HG03432 (cell line): ENCODE results near the gene SH3GL1.

Experiments used
- ATAC-seq: cut with Tn5 transposase; IDR thresholded peaks from one replicate; pipeline ENCODE4 v1.9.1; 2021; ENCODE audit warnings: mild to moderate bottlenecking, moderate library complexity; ENCODE audit not compliant: unreplicated experiment

The SH3GL1 gene

DNA sequence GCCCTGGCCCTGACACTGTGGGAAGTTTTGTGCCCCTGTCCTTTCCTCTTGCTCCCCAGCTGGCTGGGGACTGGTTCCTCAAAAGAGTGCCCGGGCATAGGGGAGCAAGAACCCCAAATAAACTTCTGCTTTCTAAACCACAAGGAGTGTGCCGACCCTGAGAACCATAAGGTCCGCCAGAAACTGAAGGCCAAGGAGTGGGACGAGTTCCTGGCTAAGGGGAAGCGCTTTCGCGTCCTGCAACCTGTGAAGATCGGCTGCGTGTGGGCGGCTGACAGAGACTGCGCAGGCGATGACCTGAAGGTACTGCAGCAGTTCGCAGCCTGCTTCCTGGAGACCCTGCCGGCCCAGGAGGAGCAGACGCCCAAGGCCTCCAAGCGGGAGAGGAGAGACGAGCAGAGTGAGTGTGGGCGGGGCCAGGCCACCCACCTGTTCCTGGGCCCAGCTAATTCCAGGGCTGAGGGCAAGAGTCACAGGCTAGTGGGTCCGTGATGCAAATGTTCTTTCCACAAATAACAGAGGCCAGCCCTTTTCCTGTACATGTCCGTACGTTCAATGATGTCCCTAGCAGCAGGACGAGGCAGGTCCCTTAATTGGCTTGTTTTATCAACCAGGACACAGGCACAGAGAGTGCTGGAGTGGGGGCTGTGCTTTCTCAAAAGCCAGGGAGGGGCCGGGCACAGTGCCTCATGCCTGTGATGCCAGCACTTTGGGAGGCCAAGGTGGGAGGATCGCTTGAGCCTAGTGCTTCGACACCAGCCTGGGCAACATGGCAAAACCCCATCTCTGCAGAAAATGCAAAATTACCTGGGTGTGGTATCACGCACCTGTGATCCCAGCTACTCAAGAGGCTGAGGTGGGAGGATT, 31.7 kb upstream of the SH3GL1 start:
- ATAC-seq, result no peak

DNA sequence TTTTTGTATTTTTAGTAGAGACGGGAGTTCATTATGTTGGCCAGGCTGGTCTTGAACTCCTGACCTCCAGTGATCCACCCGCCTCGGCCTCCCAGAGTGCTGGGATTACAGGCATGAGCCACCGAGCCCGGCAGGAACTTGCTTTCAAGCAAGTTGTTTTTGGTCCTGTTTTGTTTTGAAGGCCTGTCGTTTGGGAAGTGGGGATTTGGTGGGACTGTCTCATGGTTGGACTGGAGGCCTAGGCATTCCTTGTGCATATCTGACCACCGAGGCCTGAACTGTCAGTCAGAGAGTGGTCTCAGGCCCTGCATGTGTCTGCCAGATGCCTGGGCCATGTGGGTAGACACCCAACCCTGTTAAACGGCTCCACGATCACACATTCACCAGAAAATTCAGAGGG, 30.9 kb upstream of the SH3GL1 start:
- no peak for ATAC-seq

DNA sequence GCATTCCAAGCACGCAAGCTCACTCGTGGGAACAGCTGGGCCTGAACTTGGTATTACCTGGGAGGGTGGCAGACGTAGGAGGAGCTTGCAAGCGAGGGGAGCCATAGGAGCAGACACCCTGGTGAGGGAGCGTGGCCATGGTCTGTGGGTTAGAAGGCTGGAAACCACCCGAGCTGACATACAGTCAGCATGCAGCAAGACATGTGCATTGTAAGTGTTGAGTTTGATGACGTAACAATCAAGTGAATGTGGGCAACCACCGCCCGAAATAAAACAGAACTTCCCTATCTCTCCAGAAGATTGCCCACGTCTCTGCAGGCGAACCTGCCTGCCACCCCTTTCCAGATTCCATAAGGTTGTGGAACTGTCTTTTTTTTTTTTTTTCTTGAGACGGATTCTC, 30.4 kb upstream of the SH3GL1 start:
- no peak for ATAC-seq

DNA sequence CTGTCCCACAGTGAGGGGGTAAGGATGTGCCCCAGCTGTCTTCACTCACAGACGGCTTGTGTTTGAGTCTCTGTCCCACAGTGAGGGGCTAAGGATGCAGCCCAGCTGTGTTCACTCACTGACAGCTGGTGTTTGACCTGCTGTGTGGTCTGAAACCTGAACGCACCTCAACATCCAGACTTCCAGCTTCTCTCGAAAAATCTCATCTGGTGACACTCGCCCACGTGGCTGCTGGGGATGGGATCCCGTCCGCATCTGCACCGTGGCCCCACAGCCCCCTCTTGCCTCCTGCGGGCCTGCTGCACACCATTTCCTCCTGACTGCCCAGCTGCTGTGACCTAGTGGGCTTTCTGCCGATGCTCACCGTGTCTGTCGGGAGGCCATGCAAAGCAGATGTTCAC, 29.4 kb upstream of the SH3GL1 start:
- ATAC-seq, result no peak

DNA sequence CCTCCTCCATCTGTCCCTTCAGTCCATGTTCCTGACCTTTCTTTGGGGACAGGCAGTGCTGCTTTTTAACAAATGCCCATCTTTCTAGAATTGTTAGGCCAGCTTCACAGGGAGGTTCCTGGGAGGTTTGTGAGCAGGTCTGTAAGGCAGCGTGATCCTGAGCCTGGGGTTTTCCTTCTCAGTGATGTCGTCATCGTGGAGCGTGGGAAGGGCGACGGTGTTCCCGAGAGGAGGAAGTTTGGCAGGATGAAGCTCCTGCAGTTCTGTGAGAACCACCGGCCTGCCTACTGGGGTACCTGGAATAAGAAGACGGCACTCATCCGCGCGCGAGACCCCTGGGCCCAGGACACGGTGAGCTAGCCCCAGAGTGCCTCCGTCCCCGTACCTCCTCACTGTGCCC, 28.9 kb upstream of the SH3GL1 start:
- ATAC-seq, result no peak

DNA sequence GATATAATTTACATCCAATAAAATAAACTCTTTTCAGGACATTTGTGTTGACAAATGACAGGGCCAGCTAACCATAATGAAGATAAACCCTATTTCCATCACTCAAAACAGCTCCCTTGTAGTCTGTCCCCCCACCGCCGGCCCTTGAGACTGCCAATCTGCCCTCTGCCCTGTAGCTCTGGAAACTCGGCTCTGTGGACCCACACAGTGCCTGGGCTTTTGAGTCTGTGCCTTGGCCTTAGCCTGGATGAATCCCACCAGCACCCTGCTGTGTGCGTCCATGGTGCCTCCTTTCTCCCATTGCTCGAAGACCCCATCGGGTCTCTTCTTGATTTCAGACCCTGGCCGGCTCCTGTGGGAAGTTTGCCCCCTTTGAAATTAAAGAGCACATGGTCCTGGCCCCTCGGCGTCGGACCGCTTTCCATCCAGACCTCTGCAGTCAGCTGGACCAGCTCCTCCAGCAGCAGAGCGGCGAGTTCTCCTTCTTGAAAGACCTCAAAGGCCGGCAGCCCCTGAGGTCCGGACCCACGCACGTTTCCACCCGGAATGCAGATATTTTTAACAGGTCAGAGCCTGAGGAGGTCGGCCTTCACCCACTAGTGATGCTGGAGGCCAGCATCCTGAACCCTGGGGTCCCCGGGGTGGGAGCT, 28.1 kb upstream of the SH3GL1 start:
- no peak for ATAC-seq

DNA sequence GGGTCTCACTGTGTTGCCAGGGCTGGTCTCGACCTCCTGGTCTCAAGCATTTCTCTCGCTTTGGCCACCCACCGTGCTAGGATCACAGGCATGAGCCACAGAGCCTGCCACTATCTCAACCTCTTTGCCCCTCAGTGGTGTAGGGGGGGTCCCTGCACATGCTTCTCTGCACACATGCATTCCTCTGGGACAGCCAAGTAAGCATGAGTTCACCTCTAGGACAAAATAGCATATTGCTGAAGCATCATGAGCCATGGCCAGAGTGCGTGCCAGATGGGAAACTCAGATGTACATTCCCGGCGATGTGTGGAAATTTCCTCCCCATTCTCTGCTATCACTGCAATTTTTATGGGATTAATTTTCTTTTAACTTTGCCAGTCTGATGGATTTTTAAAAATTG, 25.2 kb upstream of the SH3GL1 start:
- ATAC-seq, result no peak

DNA sequence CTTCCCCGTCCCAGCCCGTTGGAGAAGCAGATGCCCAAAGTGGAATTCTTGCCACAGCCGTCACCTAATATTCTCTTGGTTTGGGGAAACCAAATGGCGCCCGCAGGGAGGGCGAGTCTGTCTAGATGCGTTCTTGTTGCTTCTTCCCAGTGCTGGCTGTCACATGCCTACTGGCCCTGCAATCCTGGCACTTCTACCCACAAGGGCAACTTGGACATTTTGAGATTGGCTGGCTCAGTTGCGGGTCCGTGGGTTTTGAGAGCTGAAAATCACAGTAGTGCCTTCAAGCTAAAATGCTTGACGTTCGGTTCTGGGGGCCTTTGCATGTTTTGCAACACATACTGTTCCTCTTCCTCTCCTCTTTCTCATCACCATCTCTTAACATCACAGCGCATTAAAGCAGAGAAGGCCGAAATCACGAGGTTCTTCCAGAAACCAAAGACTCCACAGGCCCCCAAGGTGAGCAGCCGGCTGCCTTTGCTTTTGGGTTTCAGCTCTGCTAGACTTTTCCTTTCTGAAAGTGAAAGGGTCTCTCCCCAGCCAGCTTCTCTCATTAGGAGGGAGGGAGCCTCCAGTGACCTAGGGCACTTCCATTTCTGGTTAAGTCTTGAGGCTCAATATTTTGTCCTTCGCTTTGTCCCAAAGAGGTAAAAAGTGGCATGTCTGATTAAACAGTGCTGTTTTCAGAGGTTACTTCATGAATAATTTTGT, 23.2 kb upstream of the SH3GL1 start:
- no peak for ATAC-seq

DNA sequence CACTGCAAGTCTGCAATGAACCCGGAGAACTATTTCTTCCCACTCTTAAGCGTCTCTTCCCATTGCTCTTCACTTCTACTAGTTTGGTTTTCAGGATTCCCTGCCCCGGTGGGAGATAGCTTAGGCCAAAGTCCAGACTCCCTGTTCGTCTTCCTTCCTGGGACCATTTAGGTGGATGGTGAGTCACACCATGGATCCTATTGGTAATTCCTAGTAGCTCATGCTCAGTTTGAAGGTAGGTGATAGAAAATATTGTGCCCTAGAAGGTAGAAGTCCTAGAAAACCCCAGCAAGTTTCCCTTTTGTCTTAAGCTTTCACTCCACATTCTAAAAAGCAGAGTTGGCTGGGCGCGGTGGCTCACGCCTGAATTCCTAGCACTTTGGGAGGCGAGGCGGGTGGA, 15.9 kb upstream of the SH3GL1 start:
- no peak for ATAC-seq

DNA sequence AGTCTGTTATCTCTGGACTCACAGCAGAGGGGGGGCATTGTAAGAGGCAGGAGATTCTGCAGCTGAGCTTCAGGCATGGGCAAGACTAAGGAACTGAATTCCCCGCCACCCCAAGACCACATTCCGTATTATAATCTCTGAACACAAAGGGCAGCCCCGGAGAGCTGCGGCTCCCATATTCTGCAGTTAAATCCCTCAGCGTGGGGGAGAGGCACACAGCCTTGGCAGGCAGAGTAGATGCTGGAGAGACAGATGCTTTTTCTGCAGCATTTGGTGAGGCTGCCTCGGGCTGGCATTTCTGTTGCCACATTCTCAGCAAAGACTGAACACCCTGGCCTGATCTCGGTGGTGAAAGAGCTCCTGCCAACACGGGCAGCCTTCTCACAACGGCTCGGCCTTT, 15.0 kb upstream of the SH3GL1 start:
- ATAC-seq, result no peak

DNA sequence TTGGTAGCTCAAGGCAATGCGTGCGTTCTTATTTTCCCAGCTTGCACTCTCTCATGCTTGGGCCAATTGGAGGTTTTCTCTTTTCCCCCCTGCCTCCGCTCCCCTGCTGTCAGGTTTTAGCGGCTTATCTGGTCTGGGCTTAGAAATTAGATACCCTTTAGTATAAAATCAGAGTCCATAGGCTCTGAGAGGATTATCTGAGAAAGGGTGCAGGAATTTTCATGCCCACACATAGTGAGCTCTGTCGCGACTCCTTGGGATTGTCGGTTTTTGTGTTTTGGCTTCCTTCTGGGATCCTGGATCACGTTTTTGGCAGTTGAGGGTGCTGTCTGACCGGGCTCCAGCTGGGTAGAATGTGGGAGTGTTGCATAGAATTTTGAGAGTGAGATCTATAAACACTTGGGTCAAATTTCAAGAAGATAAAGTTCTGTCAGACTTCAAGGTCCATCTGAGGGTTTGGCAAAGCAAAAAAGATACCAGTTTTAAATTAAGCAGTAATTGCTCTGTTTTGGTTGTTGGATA, 14.5 kb upstream of the SH3GL1 start:
- no peak for ATAC-seq

DNA sequence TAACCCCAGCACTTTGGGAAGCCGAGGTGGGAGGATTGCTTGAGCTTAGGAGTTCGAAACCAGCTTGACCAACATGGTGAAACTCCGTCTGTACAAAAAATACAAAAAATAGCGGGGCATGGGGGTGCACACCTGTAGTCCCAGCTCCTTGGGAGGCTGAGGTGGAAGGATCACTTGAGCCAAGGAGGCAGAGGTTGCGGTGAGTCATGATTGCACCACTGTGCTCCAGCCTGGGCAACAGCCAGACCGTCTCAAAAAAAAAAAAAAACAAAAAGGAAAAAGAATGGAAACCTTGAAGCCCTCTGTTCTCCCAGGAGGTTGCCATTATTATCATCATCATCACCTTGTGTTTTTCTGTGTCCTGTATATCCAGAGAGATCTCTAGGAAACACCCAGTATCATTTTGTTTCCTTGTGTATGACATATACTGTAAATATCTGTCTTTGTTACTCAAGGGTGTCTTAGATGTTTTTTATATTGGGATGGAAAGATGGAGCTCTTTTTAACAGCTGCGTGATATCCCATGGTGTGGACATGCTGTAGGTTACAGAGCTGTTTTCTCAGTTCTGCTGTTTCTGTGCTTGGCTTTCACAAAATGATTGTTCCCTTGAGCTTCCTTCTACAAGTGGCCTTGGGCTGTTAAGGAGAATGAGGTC, 13.9 kb upstream of the SH3GL1 start:
- no peak for ATAC-seq

DNA sequence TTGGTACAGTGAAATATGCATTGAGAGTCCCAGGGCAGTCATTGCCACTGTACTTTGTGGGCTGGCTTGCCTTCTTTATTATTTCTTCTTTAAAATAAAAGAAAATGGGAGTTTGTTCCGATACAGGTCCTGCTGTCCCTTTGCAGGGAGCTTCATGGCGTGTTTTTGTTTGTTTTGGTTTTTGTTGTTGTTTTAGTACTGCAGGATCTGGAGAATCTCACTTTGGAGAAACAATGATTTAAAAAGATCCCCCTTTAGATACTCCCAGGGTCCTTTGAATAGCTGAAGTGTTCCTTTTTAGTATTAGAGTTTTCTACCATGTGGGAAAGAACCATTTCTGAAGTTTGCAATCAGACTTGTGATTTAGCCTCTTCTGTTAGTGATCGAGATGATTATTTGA, 13.2 kb upstream of the SH3GL1 start:
- no peak for ATAC-seq

DNA sequence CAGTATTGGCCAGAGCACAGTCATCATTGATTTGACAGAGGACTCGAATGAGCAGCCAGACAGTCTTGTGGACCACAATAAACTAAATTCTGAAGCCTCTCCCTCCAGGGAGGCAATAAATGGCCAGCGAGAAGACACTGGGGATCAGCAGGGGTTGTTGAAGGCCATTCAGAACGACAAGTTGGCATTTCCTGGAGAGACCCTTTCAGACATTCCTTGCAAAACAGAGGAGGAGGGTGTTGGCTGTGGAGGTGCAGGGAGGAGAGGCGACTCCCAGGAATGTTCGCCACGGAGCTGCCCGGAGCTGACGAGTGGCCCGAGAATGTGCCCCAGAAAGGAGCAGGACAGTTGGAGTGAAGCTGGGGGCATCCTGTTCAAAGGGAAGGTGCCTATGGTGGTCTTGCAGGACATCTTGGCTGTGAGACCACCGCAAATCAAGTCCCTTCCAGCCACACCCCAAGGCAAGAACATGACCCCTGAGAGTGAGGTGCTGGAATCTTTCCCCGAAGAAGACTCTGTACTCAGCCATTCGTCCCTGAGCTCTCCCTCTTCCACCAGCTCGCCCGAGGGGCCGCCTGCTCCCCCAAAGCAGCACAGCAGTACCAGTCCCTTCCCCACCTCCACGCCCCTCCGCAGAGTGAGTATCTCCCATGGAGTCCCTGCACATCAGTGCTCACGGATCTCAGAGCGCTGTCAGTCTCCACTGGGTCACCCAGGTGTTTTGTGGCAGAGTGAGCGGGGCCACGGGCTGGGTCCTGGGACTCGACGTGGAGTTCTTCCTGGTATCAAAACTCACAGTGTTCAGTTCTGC, 9.0 kb upstream of the SH3GL1 start:
- ATAC-seq, result no peak

DNA sequence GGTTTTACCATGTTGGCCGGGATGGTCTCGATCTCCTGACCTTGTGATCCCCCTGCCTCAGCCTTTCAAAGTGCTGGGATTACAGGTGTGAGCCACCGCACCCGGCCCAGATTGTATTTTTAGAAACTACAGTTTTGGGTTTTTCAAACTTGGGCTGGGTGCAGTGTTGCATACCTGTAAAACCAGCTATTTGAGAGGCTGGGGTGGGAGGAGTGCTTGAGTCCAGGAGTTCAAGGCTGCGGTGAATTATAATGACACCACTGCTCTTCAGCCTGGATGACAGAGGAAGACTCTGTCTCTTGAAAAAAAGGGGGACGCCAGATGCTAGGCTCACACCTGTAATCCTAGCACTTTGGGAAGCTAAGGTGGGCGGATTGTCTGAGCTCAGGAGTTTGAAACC, 6.3 kb upstream of the SH3GL1 start:
- ATAC-seq, result no peak

DNA sequence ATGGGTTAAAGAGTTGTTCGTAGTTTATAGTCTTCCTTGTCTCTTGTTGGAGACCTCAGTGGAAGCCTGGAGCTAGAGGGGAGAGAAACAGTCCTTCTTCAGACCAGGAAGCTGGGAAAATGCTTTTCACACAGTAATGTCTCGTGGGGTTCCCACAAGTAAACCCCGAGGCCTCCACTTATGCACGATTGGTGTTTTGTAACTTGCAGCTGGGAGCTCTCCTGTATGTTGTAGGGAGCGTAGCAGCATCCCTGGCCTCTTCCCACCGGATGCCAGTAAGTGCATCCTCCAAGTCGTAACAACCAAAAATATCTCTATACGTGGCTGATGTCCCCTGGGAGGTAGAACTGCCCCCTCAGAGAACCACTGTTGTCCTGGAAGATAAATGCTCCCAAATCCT, 5.6 kb upstream of the SH3GL1 start:
- no peak for ATAC-seq

DNA sequence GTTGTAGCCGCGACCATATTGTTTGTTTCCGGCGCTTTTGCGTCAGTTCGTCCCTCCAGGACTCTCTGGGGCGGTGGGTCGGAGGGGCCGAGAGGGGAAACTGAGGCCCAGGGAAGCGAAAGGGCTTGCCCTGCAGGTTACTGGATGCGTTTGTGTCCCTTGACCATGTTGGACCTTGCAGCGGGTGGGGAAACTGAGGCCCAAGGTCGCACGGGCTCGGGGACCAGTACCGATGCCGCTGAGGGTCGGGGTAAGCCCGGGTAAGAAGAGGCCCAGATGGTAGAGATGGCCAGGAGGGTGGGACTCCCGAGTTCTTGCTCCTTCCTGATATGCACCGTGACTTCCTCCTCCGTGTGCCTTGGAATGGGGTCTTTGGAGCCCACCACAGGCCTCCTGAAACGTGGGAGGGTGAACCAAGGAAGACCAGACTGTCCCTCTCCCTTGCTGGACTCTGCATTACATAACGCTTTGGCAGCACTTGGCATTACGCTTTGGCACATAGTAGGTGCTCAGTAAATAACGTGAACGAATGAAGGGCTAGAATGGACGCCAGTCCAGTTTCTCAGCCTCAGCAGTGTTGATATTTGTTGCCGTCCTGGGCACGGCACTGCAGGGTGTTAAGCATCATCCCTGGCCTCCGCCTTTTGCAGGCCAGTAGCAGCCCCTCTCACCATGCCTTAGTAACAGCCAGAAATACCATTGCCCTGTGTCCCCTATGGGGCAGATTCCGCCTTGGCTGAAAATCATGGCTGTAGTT, 2.8 kb upstream of the SH3GL1 start:
- no peak for ATAC-seq

DNA sequence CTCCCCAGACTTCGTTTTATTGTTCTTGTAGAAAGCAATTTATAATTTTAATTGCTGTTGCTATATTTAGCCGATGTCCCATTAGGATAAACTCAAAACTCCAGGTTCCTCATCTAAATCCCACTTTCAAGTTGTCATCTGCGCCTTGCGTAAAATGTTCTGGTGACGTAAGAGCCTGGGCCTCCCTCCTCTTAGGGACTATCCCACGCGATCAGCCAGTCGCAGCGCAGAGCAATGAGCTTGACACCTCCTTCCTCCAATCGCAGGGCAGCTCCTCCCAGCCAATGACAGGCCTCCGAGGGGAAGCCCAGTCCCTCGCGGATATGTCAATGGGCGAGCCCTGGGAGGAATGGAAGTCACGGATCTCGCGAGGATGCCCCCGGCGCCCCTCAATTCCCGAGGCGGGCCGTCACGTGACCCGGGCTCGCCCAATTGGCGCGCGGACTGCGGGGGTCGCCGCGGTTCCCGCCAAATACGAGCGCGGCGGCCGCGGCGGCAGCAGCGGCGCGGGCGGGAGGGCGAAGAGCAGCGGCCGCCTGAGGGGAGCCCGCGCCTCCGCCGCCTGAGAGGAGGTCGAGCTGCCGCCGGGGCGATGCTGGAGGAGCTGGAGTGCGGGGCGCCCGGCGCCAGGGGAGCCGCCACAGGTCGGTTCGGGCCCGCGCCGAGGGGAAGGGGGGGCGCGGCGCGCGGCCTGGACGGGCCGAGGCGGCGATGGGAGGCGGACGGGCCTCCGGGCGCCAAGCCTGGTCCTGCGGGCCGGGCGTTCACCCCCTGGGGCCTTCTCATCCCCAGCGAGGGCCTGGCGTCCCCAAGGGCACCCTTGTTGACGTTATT, 2.0 kb upstream of the SH3GL1 start, which contains the start of gene CHAF1A:
TSS of gene CHAF1A (plus strand) at position 470 of the 834 bp plus-strand sequence. CDS start at position 593, 123 bp downstream.
- ATAC-seq, result peak; percentile 74

DNA sequence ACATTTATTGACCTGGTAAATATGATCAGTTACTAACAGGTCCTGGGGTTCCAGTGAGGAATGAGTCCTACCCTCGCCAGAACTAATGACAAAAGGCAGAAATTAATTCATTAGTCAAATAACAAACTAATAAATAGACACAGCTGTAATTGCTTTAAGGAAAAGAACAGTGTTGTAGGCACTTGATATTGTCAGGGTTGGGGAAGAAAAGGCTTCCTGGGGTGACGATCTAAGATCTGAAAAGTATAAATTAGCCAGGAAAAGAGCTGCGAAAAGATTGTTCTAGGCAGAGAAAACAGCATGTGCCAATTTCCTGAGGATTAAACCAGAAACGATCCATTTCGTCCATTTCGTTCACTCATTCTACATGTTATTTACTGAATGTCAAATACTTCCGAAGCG, 1.4 kb upstream of the SH3GL1 start:
- no peak for ATAC-seq
